Upper lobe of right lung (tissue), 1 donor: Measurements from ENCODE around the gene UBE2QL1. TPM values are rescaled to one million over a fixed set of nuclear protein-coding genes. Genes with fewer than 3 reads are reported as not detected.

Source experiments
- ATAC-seq: fragments of 200-7000 bp; cut with Tn5 transposase; one replicate; pipeline ENCODE4 v1.9.1; 2020; ENCODE audit warnings: mild to moderate bottlenecking, moderate library complexity
- DNase-seq: peaks from one replicate; pipeline ENCODE4 v3.0.0-alpha.2; 2020
- H3K27ac ChIP-seq: fragments of 200-600 bp; one replicate; pipeline ENCODE4 v1.8.0; 2022
- H3K27me3 ChIP-seq: fragments of 200-600 bp; one replicate; pipeline ENCODE4 v1.8.0; 2022; ENCODE audit warnings: mild to moderate bottlenecking
- H3K36me3 ChIP-seq: fragments of 200-600 bp; one replicate; pipeline ENCODE4 v1.8.0; 2022
- H3K4me1 ChIP-seq: fragments of 200-600 bp; one replicate; pipeline ENCODE4 v1.8.0; 2022
- H3K4me3 ChIP-seq: fragments of 200-600 bp; one replicate; pipeline ENCODE4 v1.8.0; 2022; ENCODE audit warnings: mild to moderate bottlenecking
- H3K9me3 ChIP-seq: fragments of 200-600 bp; one replicate; pipeline ENCODE4 v1.8.0; 2022
- intact Hi-C: fragments of 100-400 bp; cut with DNase I; formaldehyde crosslinking; loops from one replicate; pipeline ENCODE4 v1.11.0; 2022
- long read RNA-seq: library from polyadenylated mRNA; unstranded; transcript quantifications from one replicate; pipeline ENCODE4 v2.0.0, GENCODE V29; 2021
- total RNA-seq: library from RNA; stranded (reverse); fragmentation: NEBNext Ultra II Directional; extraction: Animal tissue kit (Norgen Biotek cat#: 25700); gene quantifications from one replicate; pipeline ENCODE4 v1.2.1, GENCODE V29; 2021
- TF ChIP-seq, protein P1 (sequence below): fragments of 200-600 bp; IDR thresholded peaks from one replicate; pipeline ENCODE4 v1.8.0; 2022; ENCODE audit warnings: antibody characterized with exemption
- donor health status: DM: no; HTN: yes; CAD: no; lungs with severe emphysema.

Gene UBE2QL1
- not detected for total RNA-seq
- long read RNA-seq: 0 reads

GRCh38 chr5:6448622-6449464 is at the start of gene UBE2QL1:
TSS of gene UBE2QL1 (plus strand) at chr5:6448859. CDS start at chr5:6448894, 35 bp downstream.
- no peak for DNase-seq
- Histone ChIP-seq H3K27me3 (peaks cover 43% of the 10 kb centered on the region), H3K9me3 (no peaks in the 10 kb centered on the region), H3K27ac (no peak within 1 kb of the TSS), H3K36me3 (no peaks in the 10 kb centered on the region), H3K4me3 (peak within 1 kb of the TSS; percentile 16), H3K4me1 (peaks cover 5% of the 10 kb centered on the region)
- TF ChIP-seq, protein P1, sequence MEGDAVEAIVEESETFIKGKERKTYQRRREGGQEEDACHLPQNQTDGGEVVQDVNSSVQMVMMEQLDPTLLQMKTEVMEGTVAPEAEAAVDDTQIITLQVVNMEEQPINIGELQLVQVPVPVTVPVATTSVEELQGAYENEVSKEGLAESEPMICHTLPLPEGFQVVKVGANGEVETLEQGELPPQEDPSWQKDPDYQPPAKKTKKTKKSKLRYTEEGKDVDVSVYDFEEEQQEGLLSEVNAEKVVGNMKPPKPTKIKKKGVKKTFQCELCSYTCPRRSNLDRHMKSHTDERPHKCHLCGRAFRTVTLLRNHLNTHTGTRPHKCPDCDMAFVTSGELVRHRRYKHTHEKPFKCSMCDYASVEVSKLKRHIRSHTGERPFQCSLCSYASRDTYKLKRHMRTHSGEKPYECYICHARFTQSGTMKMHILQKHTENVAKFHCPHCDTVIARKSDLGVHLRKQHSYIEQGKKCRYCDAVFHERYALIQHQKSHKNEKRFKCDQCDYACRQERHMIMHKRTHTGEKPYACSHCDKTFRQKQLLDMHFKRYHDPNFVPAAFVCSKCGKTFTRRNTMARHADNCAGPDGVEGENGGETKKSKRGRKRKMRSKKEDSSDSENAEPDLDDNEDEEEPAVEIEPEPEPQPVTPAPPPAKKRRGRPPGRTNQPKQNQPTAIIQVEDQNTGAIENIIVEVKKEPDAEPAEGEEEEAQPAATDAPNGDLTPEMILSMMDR: no peak
- ATAC-seq: no peak
- intact Hi-C loops: no loop called here

GRCh38 chr5:6399980-6400910 is 48.4 kb upstream of the UBE2QL1 start:
- no peak for DNase-seq
- H3K4me1 ChIP-seq: no peaks in the 10 kb centered on the region
- H3K27ac ChIP-seq: no peak overlapping the region
- intact Hi-C loops: no loop called here
- no peak for ATAC-seq
- TF ChIP-seq, protein P1: no peak
- H3K36me3 ChIP-seq: no peaks in the 10 kb centered on the region
- H3K27me3 ChIP-seq: no peaks in the 10 kb centered on the region
- no peak overlapping the region for H3K4me3 ChIP-seq
- no peaks in the 10 kb centered on the region for H3K9me3 ChIP-seq

DNA sequence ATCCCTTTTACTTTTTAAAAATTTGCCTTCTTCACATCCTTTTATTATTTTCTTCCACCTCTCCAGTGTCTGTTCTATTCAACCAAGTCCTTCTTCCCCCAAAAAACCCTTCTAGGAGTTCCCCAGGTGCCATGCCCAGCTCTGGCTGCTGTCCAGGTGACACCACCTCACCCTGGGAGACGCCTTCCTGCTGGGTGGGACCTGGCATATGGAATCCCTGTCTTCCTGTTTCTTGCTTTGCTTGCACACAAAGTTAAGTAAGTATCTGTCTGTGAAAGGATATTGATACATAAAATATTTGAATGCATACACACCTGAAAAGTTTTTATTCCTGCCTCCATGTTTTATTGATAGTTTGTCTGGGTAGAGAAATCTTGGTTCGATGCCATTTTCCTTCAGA is 47.2 kb upstream of the UBE2QL1 start:
- intact Hi-C loops: no loop called here
- H3K4me3 ChIP-seq: no peak overlapping the region
- no peaks in the 10 kb centered on the region for H3K36me3 ChIP-seq
- DNase-seq (no peak), ATAC-seq (no peak)
- H3K4me1 ChIP-seq: no peaks in the 10 kb centered on the region
- H3K27me3 ChIP-seq: no peaks in the 10 kb centered on the region
- TF ChIP-seq, protein P1: no peak
- no peaks in the 10 kb centered on the region for H3K9me3 ChIP-seq
- H3K27ac ChIP-seq: no peak overlapping the region

GRCh38 chr5:6402939-6403338 is 45.7 kb upstream of the UBE2QL1 start:
- intact Hi-C loops: no loop called here

GRCh38 chr5:6403416-6403815 is 45.2 kb upstream of the UBE2QL1 start:
- TF ChIP-seq, protein P1: no peak
- Histone ChIP-seq H3K4me3 (no peak overlapping the region), H3K27ac (no peak overlapping the region), H3K9me3 (no peaks in the 10 kb centered on the region), H3K36me3 (no peaks in the 10 kb centered on the region), H3K27me3 (peaks cover 5% of the 10 kb centered on the region), H3K4me1 (no peaks in the 10 kb centered on the region)
- ATAC-seq: no peak
- intact Hi-C loops: no loop called here
- DNase-seq: no peak

More at GRCh38 chr5:6402939-6403338, 45.7 kb upstream of the UBE2QL1 start:
- TF ChIP-seq, protein P1: no peak
- Histone ChIP-seq H3K4me1 (no peaks in the 10 kb centered on the region), H3K9me3 (no peaks in the 10 kb centered on the region), H3K27me3 (peaks cover 2% of the 10 kb centered on the region), H3K36me3 (no peaks in the 10 kb centered on the region), H3K27ac (no peak overlapping the region), H3K4me3 (no peak overlapping the region)
- DNase-seq: no peak
- ATAC-seq: no peak
